ENCODE measurements around the gene WDFY3.
"Not testable (repeated sequence)": the region's sequence is repeated elsewhere in the genome, so short reads cannot be mapped to it uniquely, and the experiment has no call there.

- not testable (repeated sequence) for TF ChIP-seq ZFP3 (CRISPR knock-in tag; IDR thresholded peaks at IDR 0.05); ARNTL (CRISPR knock-in tag; IDR thresholded peaks at IDR 0.05; ENCODE audit: borderline replicate concordance, low read depth); PPARA (CRISPR knock-in tag; IDR thresholded peaks at IDR 0.05; ENCODE audit: borderline replicate concordance); TCF4 (CRISPR knock-in tag; IDR thresholded peaks at IDR 0.05; ENCODE audit: borderline replicate concordance); PATZ1 (CRISPR knock-in tag; IDR thresholded peaks at IDR 0.05; ENCODE audit: borderline replicate concordance); BACH2 (CRISPR knock-in tag; IDR thresholded peaks at IDR 0.05; ENCODE audit: borderline replicate concordance); CREB5 (CRISPR knock-in tag; IDR thresholded peaks at IDR 0.05; ENCODE audit: low read depth); RARB (CRISPR knock-in tag; IDR thresholded peaks at IDR 0.05); ZC3H10 (CRISPR knock-in tag; IDR thresholded peaks at IDR 0.05)
These were observed 159.9 kb downstream of the WDFY3 start for GRCh38 chr4:84806541-84806940.

Data from SK-N-SH treated with all-trans-retinoic acid at 6 μM for 48 hours (cell line).